ENCODE data around the gene STAT2.

DNA sequence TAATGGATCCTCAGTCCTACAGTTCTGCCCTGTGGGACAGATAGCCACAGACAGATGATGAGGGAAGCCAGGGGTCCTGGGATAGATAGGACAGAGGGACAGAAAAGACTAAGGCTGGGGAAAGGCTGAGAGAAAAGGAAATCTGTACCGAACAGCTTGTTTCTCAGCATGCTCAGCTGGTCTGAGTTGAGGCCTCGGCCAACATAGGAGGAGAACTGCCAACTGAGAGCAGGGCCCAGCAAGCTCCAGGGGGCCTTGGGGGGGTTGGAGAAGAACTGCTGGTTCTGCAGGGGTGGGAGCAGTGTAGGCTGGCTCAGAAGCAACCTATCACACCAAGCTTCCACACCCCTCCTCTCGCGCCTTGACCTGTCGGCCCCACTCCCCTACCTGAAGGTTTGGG lies 11.1 kb downstream of the STAT2 start:
- TF ChIP-seq TFAM (CRISPR knock-in tag; conservative IDR thresholded peaks at IDR 0.05): no peak
- TF ChIP-seq TEAD4 (IDR thresholded peaks at IDR 0.05; ENCODE audit: low read length): no peak
- no peak for TF ChIP-seq TEAD4 (CRISPR knock-in tag; IDR thresholded peaks at IDR 0.05; ENCODE audit: borderline replicate concordance)
- TF ChIP-seq POLR2A (conservative IDR thresholded peaks at IDR 0.05): no peak
- TF ChIP-seq TOE1 (IDR thresholded peaks at IDR 0.05; ENCODE audit: borderline replicate concordance): no peak
- TF ChIP-seq TOE1 (CRISPR knock-in tag; IDR thresholded peaks at IDR 0.05; ENCODE audit: borderline replicate concordance, low read depth): no peak
- no peak for TF ChIP-seq E2F3 (CRISPR knock-in tag; IDR thresholded peaks at IDR 0.05)
- no peak for TF ChIP-seq MXI1 (IDR thresholded peaks at IDR 0.05; ENCODE audit: low read depth, low read length)
- no peak for TF ChIP-seq ZBTB17 (CRISPR knock-in tag; IDR thresholded peaks at IDR 0.05)

Measured in K562 (cell line).